Medulla oblongata (tissue), 1 donor: ENCODE data around the gene DNAH2.
"Not testable (repeated sequence)": the region's sequence is repeated elsewhere in the genome, so short reads cannot be mapped to it uniquely, and the experiment has no call there.

Experiments used
- DNase-seq: peaks from one replicate; pipeline ENCODE4 v3.0.0-alpha.2; 2015; ENCODE audit errors: extremely low spot score

The DNAH2 gene

DNA sequence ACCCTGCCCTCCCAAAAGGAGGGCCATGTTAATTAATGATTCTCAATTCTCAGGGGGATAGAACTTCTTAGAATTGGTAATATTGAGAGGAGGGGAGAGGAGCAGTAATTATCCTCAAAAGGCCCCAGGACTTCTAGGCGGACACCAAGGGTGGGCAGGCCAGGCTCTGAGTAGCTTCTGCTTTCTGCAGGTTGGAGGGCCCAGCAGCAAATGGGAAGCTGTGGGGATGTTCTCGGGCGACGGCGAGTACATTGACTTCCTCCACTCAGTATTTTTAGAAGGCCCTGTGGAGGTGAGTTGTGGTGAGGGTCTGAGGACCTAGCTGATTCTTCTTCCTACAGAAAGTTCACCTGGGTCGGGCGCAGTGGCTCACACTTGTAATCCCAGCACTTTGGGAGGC lies 57.5 kb downstream of the DNAH2 start:
- peak; percentile 3 for DNase-seq

DNA sequence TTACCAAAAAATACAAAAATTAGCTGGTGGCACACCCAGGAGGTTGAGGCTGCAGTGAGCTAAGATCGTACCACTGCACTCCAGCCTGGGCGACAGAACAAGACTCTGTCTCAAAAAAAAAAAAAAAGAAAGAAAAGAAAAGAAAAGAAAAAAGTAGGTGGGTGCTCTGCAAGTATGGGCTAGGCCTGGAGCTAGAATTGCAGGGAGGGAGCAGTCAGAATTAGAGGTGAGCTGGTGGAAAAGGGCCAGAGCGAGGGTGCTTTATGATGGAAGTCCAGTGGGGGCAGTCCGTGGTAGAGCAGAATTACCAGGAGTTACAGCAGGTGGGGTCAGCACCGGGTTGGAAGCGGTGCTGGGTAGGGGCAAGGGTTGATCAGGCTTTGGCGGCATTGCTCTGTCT lies 59.5 kb downstream of the DNAH2 start:
- no peak for DNase-seq

DNA sequence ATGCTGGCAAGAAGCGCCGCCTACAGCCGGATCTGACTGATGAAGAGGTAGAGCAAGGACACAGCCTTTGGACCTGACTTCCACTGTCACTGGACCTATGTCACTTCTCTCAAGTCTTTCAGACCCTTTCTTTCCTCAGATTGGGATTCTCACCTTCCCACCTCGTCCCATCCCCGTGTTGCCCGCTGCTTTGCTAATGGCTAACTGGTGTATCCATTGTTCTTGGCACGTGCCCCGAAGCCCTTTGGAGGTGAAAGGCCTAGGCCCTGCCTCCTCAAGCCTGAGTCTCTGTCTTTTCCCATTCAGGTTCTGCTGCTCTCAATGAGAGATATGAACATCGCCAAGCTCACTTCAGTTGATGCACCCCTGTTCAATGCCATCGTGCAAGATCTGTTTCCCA lies 63.2 kb downstream of the DNAH2 start:
- no peak for DNase-seq

DNA sequence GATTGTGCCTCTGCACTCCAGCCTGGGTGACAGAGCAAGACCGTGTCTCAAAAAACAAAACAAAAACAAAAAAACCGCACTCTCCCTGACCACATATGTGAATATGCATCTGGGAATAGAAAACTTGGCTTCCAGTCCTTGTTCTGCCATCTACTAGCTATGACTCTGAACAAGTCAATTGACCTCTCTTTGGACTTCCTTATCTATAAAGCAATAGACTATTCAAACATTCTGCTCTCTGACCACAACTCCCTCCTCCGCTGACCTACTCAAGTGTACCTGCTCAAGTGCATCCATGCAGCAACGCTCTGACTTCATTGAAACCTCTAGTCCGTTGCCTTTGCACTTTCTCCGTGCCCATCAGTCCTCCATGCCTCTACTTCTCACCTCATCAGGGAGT lies 63.9 kb downstream of the DNAH2 start:
- DNase-seq = no peak

DNA sequence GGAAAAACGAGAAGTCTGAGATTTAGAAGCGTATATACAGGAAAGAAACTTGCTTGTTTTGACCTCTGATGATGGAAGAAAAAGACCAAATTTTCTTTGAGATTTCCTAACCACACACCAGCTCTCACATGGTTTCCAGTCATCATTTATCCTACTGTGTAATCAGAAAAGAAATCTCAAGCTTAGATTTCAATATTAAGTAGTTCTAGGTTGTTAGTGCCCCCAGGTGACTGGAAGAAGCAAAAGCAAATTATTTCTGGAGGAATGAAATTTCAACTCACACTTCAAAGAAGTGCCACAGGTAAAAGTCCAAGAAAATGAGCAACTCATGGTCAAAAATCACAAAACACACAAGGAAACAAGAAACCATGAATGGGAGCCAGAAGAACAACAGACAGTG lies 64.7 kb downstream of the DNAH2 start:
- DNase-seq = no peak

- no peak for DNase-seq
Measured at GRCh38 chr17:7786866-7787265, 69.3 kb downstream of the DNAH2 start.

GRCh38 chr17:7789131-7789530 lies 71.6 kb downstream of the DNAH2 start:
- DNase-seq = no peak

DNA sequence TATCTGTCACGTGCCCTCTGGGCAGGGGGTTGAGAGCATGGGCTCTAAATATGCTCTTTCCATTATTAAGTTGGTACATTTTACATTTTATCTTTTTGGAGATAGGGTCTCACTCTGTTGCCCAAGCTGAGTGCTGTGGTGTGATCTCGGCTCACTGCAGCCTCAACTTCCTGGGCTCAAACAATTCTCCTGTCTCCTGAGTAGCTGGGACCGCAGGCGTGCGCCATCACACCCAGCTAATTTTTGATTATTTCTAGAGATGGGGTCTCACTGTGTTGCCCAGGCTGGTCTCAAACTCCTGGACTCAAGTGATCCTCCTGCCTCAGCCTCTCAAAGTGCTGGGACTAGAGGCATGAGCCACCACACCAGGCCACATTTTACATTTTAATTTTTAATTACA lies 72.6 kb downstream of the DNAH2 start:
- no peak for DNase-seq

GRCh38 chr17:7792611-7793010 lies 75.1 kb downstream of the DNAH2 start:
- no peak for DNase-seq

GRCh38 chr17:7794075-7794663 lies 76.6 kb downstream of the DNAH2 start:
- DNase-seq = no peak

- no peak for DNase-seq
Measured at GRCh38 chr17:7797976-7798375, 80.4 kb downstream of the DNAH2 start.

- no peak for DNase-seq
Measured at GRCh38 chr17:7798839-7799238, 81.3 kb downstream of the DNAH2 start.

DNA sequence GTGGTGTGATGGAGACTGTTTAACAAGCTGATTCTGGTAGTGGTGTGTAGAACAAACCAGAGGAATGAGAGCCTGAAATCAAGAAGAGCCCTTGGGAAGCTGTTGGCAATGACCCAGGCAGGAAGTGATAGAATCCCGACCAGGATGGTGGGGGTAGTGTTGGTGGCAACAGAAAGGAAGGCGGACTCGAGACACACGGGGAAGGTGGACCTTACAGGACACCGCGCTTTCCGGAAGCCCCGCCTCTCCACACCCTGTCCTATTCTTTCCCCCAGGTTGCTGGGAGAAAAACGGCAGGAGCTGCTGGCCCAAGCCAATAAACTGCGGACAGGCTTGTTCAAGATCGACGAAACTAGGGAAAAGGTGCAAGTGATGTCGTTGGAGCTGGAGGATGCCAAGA lies 86.4 kb downstream of the DNAH2 start:
- DNase-seq = no peak

- peak; percentile 21 for DNase-seq
Measured at GRCh38 chr17:7806587-7806986, 89.0 kb downstream of the DNAH2 start.

- DNase-seq = no peak
Measured at GRCh38 chr17:7807206-7807605, 89.7 kb downstream of the DNAH2 start.

- DNase-seq = no peak
Measured at GRCh38 chr17:7809086-7809790, 91.7 kb downstream of the DNAH2 start.

DNA sequence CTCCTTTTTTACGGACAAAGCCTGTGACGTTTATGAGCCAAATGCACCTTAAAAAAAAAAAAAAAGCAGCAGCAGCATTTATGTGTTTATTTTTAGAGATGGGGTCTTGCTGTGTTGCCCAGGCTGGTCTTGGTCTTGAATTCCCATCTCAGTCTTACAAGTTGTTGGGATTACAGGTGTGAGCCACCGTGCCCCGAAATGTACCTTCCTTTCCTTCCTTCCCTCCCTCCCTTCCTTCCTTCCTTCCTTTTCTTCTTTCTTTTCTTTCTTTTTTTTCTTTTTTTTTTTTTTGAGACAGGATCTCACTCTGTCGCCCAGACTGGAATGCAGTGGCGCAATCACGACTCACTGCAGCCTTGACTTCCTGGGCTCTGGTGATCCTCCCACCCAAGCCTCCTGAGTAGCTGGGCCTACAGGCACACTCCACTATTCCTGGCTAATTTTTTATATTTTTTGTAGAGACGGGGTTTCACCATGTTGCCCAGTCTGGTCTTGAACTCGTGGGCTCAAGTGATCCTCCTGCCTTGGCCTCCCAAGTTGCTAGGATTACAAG lies 92.3 kb downstream of the DNAH2 start:
- DNase-seq = not testable (repeated sequence)

DNA sequence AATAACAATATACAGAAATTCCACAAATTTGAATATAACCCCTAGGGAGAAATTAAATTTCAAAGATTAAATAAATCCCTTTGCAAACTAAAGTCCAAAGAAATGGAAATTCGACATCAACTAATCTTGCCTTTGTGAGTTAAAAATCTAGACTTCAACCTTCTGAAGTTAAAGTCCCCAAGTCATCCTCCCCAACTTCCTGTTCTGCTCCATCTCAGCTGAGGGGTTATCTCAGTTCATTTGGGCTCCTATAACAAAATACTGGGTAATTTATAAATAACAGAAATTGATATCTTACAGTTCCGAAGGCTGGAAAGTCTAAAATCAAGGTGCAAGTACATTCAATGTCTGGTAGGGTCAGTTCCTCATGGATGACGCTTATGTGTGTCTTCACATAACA lies 93.7 kb downstream of the DNAH2 start:
- no peak for DNase-seq

DNA sequence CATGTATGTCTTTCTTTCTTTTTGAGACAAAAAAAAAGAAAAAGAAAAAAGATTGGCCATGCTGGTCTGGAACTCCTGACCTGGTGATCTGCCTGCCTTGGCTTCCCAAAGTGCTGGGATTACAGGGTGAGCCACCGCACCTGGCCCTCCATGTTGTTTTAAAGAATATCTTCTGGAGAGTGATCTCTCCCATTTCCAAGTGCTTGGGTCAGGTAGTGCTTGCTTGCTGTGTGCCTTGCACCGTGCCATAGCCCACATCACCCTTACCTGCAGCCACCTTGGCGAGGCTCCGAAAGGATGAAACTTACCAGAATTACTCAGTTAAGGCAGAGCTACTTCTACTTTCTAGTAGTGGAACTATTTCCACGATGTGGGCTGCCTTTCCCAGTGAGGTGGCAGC lies 97.4 kb downstream of the DNAH2 start:
- no peak for DNase-seq

- DNase-seq = no peak
Measured at GRCh38 chr17:7816926-7817642, 99.5 kb downstream of the DNAH2 start.

DNA sequence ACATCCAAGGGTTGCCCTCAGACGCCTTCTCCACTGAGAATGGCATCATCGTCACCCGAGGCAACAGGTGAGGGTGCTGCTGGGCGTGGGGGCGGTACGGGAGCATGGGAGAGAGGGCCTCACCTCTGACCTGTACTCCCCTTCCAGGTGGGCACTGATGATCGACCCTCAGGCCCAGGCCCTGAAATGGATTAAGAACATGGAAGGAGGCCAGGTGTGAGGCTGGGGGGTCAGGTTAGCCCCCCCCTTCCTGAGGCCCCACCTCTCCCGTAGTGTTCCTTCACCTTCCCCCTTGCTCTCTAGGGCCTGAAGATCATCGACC lies 100.1 kb downstream of the DNAH2 start:
- no peak for DNase-seq

DNA sequence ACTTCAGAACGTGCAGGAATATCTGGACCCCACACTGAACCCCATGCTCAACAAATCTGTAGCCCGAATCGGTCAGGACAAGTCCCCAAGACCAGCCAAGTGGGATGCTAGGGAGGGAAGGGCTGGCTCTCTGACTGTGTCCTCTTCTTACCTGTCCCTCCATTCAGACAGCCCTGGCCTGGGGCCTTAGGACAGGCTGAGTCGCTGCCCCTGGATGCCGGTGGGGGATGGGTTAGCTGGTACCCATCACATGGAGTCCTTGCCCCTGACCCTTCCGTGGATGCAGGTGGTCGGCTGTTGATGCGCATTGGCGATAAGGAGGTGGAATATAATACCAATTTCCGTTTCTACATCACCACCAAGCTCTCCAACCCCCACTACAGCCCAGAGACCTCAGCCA lies 100.5 kb downstream of the DNAH2 start:
- DNase-seq = no peak
